ENCODE results near the gene PNPLA1. TPM values are rescaled to one million over a fixed set of nuclear protein-coding genes. Genes with fewer than 3 reads are reported as not detected.

PNPLA1 gene
- total RNA-seq, 1 experiment from 2014 or later = not detected

GRCh38 chr6:36350082-36350481, 80.2 kb downstream of the PNPLA1 start:
- Mint-ChIP-seq H3K27ac (no peak overlapping the region), H3K4me3 (no peak overlapping the region), H3K9me3 (peaks cover 14% of the 10 kb centered on the region), H3K4me1 (peaks cover 12% of the 10 kb centered on the region), H3K36me3 (no peaks in the 10 kb centered on the region; the same call in 1 of the 2 replicates), H3K27me3 (ENCODE audit: low read depth) (peaks cover 3% of the 10 kb centered on the region; the same call in 1 of the 2 replicates)
- ChIA-PET POLR2A (no interaction called here), CTCF (interaction anchor here (1.0 to 3.4 kb wide), 3 partner anchors 9 to 48 kb away, joined by 4 to 17 read pairs (median 14); no protein-coding TSS in a partner anchor)
- no peak for ATAC-seq
- no peak for DNase-seq (ENCODE audit: low spot score)
- TF ChIP-seq E2F1 (CRISPR knock-in tag; IDR thresholded peaks at IDR 0.05) = no peak
- no peak for TF ChIP-seq ZBTB21 (CRISPR knock-in tag; IDR thresholded peaks at IDR 0.05; ENCODE audit: borderline replicate concordance)
- no peak for TF ChIP-seq ZSCAN18 (CRISPR knock-in tag; IDR thresholded peaks at IDR 0.05)
- no peak for TF ChIP-seq HMGA2 (CRISPR knock-in tag; IDR thresholded peaks at IDR 0.05)
- TF ChIP-seq EMX1 (CRISPR knock-in tag; IDR thresholded peaks at IDR 0.05) = no peak
- TF ChIP-seq NFATC4 (CRISPR knock-in tag; IDR thresholded peaks at IDR 0.05) = no peak
- TF ChIP-seq SMAD3 (CRISPR knock-in tag; IDR thresholded peaks at IDR 0.05; ENCODE audit: borderline replicate concordance) = no peak
- no peak for TF ChIP-seq FOXP4 (CRISPR knock-in tag; IDR thresholded peaks at IDR 0.05)
- TF ChIP-seq AR (CRISPR knock-in tag; IDR thresholded peaks at IDR 0.05) = no peak
- TF ChIP-seq PRRX2 (CRISPR knock-in tag; IDR thresholded peaks at IDR 0.05) = no peak
- no peak for TF ChIP-seq ZNF263 (CRISPR knock-in tag; IDR thresholded peaks at IDR 0.05; ENCODE audit: low read depth)
- TF ChIP-seq STAT6 (CRISPR knock-in tag; conservative IDR thresholded peaks at IDR 0.05; ENCODE audit: low read depth) = no peak
- no peak for TF ChIP-seq E2F4 (CRISPR knock-in tag; IDR thresholded peaks at IDR 0.05; ENCODE audit: borderline replicate concordance, low read depth)
- no peak for TF ChIP-seq RORB (CRISPR knock-in tag; IDR thresholded peaks at IDR 0.05)

Data from WTC11 (cell line).